Kidney epithelial cell (primary cell): ENCODE data around the gene KSR2. TPM values are rescaled to one million over a fixed set of nuclear protein-coding genes. Genes with fewer than 3 reads are reported as not detected.

Experiments
- DNase-seq: peaks from one replicate; pipeline ENCODE4 v3.0.0-alpha.2; 2010; ENCODE audit warnings: low read depth
- H3K27me3 ChIP-seq: 2 replicates; pipeline ENCODE4 v1.6.0; 2011; ENCODE audit warnings: low read length; ENCODE audit not compliant: control insufficient read depth, insufficient read depth
- H3K36me3 ChIP-seq: 2 replicates; pipeline ENCODE4 v1.5.1; 2011; ENCODE audit warnings: low read length; ENCODE audit not compliant: control insufficient read depth, insufficient read depth
- H3K4me3 ChIP-seq: 2 replicates; pipeline ENCODE4 v1.5.1; 2011; ENCODE audit warnings: low read depth, mild to moderate bottlenecking, control low read depth, low read length
- total RNA-seq: library from RNA; depleted of rRNA; stranded (reverse); fragments of >200 nt; gene quantifications from 2 replicates; pipeline ENCODE4 v1.2.3, GENCODE V29; 2015
- TF ChIP-seq, protein P1 (sequence below): IDR thresholded peaks from 2 replicates; pipeline ENCODE4 v1.5.1; 2011; ENCODE audit warnings: mild to moderate bottlenecking, moderate library complexity, low read length, control low read depth, inconsistent platforms; ENCODE audit not compliant: insufficient read depth, poor library complexity, severe bottlenecking

KSR2 gene
- total RNA-seq, 1 donor from 2014 or later, result 0.29 TPM

DNA sequence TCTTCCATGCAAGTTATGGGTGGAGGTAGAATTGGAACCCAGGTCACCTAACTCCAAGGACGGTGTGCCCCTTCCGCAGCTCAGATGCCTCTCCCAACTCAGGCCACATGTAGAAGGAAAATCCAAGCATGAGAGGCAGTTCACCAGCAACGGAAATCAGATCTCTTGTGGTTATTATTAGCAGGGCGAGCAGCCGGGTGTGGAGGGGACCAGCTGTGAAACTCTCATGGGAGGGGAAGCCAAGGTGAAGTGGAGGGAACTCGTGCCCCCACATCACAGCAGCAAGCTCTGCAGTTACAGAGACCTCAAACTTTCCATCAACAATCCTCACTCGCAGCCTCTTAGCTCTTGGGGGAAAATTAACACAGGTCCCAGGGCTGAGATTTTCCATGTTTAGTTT is 79.7 kb downstream of the KSR2 start:
- Histone ChIP-seq H3K27me3 (peaks cover 2% of the 10 kb centered on the region), H3K36me3 (no peaks in the 10 kb centered on the region), H3K4me3 (no peak overlapping the region)
- TF ChIP-seq, protein P1, sequence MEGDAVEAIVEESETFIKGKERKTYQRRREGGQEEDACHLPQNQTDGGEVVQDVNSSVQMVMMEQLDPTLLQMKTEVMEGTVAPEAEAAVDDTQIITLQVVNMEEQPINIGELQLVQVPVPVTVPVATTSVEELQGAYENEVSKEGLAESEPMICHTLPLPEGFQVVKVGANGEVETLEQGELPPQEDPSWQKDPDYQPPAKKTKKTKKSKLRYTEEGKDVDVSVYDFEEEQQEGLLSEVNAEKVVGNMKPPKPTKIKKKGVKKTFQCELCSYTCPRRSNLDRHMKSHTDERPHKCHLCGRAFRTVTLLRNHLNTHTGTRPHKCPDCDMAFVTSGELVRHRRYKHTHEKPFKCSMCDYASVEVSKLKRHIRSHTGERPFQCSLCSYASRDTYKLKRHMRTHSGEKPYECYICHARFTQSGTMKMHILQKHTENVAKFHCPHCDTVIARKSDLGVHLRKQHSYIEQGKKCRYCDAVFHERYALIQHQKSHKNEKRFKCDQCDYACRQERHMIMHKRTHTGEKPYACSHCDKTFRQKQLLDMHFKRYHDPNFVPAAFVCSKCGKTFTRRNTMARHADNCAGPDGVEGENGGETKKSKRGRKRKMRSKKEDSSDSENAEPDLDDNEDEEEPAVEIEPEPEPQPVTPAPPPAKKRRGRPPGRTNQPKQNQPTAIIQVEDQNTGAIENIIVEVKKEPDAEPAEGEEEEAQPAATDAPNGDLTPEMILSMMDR, result no peak
- DNase-seq, result no peak

GRCh38 chr12:117885211-117885610 is 83.6 kb downstream of the KSR2 start:
- H3K4me3 ChIP-seq, result no peak overlapping the region
- TF ChIP-seq, protein P1, result no peak
- peaks cover 4% of the 10 kb centered on the region for H3K27me3 ChIP-seq
- H3K36me3 ChIP-seq, result no peaks in the 10 kb centered on the region
- DNase-seq, result no peak

- TF ChIP-seq, protein P1, result no peak
- DNase-seq, result no peak
- H3K4me3 ChIP-seq, result no peak overlapping the region
- peaks cover 4% of the 10 kb centered on the region for H3K27me3 ChIP-seq
- no peaks in the 10 kb centered on the region for H3K36me3 ChIP-seq
Measured at GRCh38 chr12:117884161-117884560, 84.6 kb downstream of the KSR2 start.

DNA sequence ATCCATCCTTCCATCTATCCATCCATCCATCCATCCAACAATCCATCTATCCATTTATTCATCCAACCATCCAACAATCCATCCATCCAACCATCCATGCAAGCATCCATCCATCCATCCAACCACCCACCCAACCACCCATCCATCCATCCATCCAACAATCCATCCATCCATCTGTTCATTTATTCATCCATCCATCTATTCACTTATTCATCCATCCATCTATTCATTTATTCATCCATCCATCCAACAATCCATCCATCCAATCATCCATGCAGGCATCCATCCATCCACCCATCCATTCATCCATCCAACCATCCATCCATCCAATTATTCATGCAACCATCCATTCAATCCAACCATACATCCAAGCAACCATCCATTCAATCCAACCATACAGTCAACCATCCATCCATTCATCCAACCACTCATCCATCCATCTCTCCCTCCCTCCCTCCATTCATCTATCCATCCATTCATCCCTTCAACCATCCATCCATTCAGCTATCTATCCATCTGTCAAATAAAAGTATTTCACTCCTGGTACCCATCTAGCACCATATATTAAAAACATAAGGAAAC is 86.1 kb downstream of the KSR2 start:
- Histone ChIP-seq H3K4me3 (no peak overlapping the region), H3K27me3 (peaks cover 4% of the 10 kb centered on the region), H3K36me3 (no peaks in the 10 kb centered on the region)
- TF ChIP-seq, protein P1, result no peak
- DNase-seq, result no peak

DNA sequence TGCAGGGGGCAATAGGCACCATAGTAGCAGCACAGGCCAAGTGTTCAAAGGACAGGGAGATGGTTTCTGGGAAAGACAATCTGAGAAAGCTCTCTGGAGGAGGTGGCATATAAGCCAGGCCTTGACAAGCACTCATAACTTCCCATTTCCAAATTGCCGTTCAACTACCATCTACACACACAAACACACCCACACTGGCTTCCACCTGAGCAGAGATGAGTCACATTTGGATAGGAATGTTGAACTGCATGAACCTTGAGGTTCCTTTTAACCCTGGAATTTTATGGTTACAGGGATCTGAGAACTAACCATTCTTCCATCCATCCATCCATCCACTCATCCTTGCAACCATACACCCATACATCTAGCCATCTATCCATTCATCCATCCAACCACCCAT is 86.6 kb downstream of the KSR2 start:
- TF ChIP-seq, protein P1, result no peak
- Histone ChIP-seq H3K27me3 (peaks cover 4% of the 10 kb centered on the region), H3K4me3 (no peak overlapping the region), H3K36me3 (no peaks in the 10 kb centered on the region)
- no peak for DNase-seq

GRCh38 chr12:117881517-117881916 is 87.3 kb downstream of the KSR2 start:
- Histone ChIP-seq H3K4me3 (no peak overlapping the region), H3K27me3 (peaks cover 4% of the 10 kb centered on the region), H3K36me3 (no peaks in the 10 kb centered on the region)
- no peak for DNase-seq
- TF ChIP-seq, protein P1, result no peak
